ENCODE results near the gene ARHGEF19.
A peak's percentile ranks its signal among the peaks of the same experiment; 100 is the strongest.

The ARHGEF19 gene

GRCh38 chr1:16250524-16251251, 38.2 kb upstream of the ARHGEF19 start:
- TF ChIP-seq SPI1 (IDR thresholded peaks at IDR 0.05; ENCODE audit: borderline replicate concordance, low read depth) = no peak
- TF ChIP-seq, protein P1, sequence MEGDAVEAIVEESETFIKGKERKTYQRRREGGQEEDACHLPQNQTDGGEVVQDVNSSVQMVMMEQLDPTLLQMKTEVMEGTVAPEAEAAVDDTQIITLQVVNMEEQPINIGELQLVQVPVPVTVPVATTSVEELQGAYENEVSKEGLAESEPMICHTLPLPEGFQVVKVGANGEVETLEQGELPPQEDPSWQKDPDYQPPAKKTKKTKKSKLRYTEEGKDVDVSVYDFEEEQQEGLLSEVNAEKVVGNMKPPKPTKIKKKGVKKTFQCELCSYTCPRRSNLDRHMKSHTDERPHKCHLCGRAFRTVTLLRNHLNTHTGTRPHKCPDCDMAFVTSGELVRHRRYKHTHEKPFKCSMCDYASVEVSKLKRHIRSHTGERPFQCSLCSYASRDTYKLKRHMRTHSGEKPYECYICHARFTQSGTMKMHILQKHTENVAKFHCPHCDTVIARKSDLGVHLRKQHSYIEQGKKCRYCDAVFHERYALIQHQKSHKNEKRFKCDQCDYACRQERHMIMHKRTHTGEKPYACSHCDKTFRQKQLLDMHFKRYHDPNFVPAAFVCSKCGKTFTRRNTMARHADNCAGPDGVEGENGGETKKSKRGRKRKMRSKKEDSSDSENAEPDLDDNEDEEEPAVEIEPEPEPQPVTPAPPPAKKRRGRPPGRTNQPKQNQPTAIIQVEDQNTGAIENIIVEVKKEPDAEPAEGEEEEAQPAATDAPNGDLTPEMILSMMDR (IDR thresholded peaks at IDR 0.05; ENCODE audit: insufficient read depth, low read length) = no peak
- TF ChIP-seq GABPA (IDR thresholded peaks at IDR 0.05; ENCODE audit: low read depth) = no peak
- TF ChIP-seq, protein P2, sequence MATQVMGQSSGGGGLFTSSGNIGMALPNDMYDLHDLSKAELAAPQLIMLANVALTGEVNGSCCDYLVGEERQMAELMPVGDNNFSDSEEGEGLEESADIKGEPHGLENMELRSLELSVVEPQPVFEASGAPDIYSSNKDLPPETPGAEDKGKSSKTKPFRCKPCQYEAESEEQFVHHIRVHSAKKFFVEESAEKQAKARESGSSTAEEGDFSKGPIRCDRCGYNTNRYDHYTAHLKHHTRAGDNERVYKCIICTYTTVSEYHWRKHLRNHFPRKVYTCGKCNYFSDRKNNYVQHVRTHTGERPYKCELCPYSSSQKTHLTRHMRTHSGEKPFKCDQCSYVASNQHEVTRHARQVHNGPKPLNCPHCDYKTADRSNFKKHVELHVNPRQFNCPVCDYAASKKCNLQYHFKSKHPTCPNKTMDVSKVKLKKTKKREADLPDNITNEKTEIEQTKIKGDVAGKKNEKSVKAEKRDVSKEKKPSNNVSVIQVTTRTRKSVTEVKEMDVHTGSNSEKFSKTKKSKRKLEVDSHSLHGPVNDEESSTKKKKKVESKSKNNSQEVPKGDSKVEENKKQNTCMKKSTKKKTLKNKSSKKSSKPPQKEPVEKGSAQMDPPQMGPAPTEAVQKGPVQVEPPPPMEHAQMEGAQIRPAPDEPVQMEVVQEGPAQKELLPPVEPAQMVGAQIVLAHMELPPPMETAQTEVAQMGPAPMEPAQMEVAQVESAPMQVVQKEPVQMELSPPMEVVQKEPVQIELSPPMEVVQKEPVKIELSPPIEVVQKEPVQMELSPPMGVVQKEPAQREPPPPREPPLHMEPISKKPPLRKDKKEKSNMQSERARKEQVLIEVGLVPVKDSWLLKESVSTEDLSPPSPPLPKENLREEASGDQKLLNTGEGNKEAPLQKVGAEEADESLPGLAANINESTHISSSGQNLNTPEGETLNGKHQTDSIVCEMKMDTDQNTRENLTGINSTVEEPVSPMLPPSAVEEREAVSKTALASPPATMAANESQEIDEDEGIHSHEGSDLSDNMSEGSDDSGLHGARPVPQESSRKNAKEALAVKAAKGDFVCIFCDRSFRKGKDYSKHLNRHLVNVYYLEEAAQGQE (IDR thresholded peaks at IDR 0.05; ENCODE audit: insufficient replicate concordance, low read depth) = no peak
- TF ChIP-seq POLR2AphosphoS5 (IDR thresholded peaks at IDR 0.05; ENCODE audit: low read depth) = no peak
- Histone ChIP-seq H3K27me3 (ENCODE audit: insufficient read depth, poor library complexity, severe bottlenecking) (no peaks in the 10 kb centered on the region), H3K27ac (replicated peaks) (no peak overlapping the region; the same call in 1 of the 2 replicates), H3K4me3 (replicated peaks; ENCODE audit: insufficient read depth, low read length) (no peak overlapping the region)
- no peak for DNase-seq (ENCODE audit: low read depth in 1 of 2, low spot score in 1 of 2)

GRCh38 chr1:16249596-16250241, 37.3 kb upstream of the ARHGEF19 start:
- no peaks in the 10 kb centered on the region for H3K27me3 ChIP-seq (ENCODE audit: insufficient read depth, poor library complexity, severe bottlenecking)
- no peak overlapping the region; the same call in 1 of the 2 replicates for H3K27ac ChIP-seq (replicated peaks)
- DNase-seq (ENCODE audit: low read depth in 1 of 2, low spot score in 1 of 2) = peak in 1 of 2 experiments; percentile 65
- TF ChIP-seq SPI1 (IDR thresholded peaks at IDR 0.05; ENCODE audit: borderline replicate concordance, low read depth) (no peak), GABPA (IDR thresholded peaks at IDR 0.05; ENCODE audit: low read depth) (no peak), POLR2AphosphoS5 (IDR thresholded peaks at IDR 0.05; ENCODE audit: low read depth) (no peak)
- TF ChIP-seq, protein P2 (IDR thresholded peaks at IDR 0.05; ENCODE audit: insufficient replicate concordance, low read depth) = no peak
- TF ChIP-seq, protein P1 (IDR thresholded peaks at IDR 0.05; ENCODE audit: insufficient read depth, low read length) = no peak
- no peak overlapping the region for H3K4me3 ChIP-seq (replicated peaks; ENCODE audit: insufficient read depth, low read length)

GRCh38 chr1:16248603-16249516, 36.4 kb upstream of the ARHGEF19 start:
- DNase-seq (ENCODE audit: low read depth in 1 of 2, low spot score in 1 of 2) = peak in 1 of 2 experiments; percentile 61
- Histone ChIP-seq H3K4me3 (replicated peaks; ENCODE audit: insufficient read depth, low read length) (no peak overlapping the region), H3K27me3 (ENCODE audit: insufficient read depth, poor library complexity, severe bottlenecking) (no peaks in the 10 kb centered on the region), H3K27ac (replicated peaks) (peak overlapping the region; percentile 31)
- no peak; the same call in none of the 2 replicates for TF ChIP-seq POLR2AphosphoS5 (IDR thresholded peaks at IDR 0.05; ENCODE audit: low read depth)
- no peak for TF ChIP-seq GABPA (IDR thresholded peaks at IDR 0.05; ENCODE audit: low read depth)
- TF ChIP-seq, protein P2 (IDR thresholded peaks at IDR 0.05; ENCODE audit: insufficient replicate concordance, low read depth) = no peak
- peak; percentile 64; the same call in 1 of the 2 replicates for TF ChIP-seq SPI1 (IDR thresholded peaks at IDR 0.05; ENCODE audit: borderline replicate concordance, low read depth)
- TF ChIP-seq, protein P1 (IDR thresholded peaks at IDR 0.05; ENCODE audit: insufficient read depth, low read length) = no peak
